HTERT RPE-1 (cell line): ENCODE data around the gene SNRNP25.
"Not testable (repeated sequence)": the region's sequence is repeated elsewhere in the genome, so short reads cannot be mapped to it uniquely, and the experiment has no call there.

ENCODE experiments used
- in situ Hi-C: fragments of 300-500 bp; cut with MboI; formaldehyde crosslinking; loops from 4 replicates; pipeline ENCODE4 v1.14.3; 2020; ENCODE audit warnings: low sequenced_read_pairs

Gene SNRNP25

DNA sequence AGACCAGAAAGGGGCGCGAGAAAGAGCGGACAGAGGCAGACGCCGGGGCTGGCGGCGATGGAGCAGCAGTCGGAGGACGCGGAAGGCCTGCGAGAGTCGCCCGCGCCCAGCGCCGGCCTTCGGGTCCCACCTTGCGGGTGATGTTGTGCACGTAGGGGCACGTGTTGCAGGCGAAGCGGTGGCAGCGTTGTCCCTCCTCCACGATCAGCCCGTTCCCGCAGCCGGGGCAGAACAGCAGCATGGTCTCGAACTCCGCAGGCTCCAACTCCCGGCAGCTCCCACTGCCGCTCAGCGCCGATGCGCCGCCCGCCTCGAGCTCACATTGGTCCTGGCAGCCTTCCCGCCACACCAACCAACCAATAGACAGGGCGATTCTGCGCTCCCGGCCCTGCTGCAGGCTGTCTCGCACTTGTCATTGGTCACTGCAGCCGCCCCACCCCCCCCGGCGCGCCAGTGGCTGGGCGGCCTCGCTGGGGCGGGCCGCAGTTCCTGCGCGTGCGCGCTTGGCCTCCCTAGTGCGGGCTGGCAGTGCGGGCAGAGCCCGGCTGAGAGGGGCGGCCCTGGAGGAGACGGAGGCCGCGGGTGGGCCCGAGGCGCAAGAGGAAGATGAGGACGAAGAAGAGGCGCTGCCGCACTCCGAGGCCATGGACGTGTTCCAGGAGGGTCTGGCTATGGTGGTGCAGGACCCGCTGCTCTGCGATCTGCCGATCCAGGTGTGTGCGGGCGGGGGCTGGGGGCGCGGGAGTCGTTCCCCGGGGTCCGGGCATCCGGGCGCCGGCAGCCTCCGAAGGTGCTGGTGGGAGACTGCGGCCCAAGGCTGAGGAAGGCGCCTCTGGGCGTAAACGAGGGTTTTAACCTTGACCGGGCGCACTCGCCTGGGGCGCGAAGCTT is at the start of gene SNRNP25, which contains the start of gene POLR3K:
Gene SNRNP25 (plus strand): TSS at position 483 of the 891 bp plus-strand sequence. CDS start 189 bp downstream, at position 672.
Gene POLR3K (minus strand): TSS at position 263 of the 891 bp plus-strand sequence. CDS start 22 bp downstream, at position 241.
- in situ Hi-C loops, result no loop called here

DNA sequence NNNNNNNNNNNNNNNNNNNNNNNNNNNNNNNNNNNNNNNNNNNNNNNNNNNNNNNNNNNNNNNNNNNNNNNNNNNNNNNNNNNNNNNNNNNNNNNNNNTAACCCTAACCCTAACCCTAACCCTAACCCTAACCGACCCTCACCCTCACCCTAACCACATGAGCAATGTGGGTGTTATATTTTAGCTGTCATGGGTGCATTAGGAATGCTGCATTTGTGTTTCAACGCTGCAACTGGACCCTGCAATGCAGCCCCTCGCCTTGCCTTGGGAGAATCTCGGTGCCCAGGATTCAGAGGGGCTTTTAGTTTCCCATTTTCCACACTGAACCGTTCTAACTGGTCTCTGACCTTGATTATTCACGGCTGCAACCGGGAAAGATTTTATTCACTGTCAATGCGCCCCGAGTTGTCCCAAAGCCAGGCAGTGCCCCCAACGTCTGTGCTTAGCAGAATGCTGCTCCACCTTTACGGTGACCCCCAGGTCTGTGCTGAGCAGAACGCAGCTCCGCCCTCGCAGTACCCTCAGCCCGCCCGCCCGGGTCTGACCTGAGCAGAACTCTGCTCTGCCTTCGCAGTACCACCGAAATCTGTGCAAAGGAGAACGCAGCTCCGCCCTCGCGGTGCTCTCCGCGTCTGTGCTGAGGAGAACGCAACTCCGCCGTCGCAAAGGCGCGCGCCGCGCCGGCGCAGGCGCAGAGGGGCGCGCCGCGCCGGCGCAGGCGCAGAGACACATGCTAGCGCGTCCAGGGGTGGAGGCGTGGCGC is 43.5 kb upstream of the SNRNP25 start:
- in situ Hi-C loops, result no loop called here

DNA sequence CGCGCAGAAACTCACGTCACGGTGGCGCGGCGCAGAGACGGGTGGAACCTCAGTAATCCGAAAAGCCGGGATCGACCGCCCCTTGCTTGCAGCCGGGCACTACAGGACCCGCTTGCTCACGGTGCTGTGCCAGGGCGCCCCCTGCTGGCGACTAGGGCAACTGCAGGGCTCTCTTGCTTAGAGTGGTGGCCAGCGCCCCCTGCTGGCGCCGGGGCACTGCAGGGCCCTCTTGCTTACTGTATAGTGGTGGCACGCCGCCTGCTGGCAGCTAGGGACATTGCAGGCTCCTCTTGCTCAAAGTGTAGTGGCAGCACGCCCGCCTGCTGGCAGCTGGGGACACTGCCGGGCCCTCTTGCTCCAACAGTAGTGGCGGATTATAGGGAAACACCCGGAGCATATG is 42.9 kb upstream of the SNRNP25 start:
- in situ Hi-C loops, result not testable (repeated sequence)

DNA sequence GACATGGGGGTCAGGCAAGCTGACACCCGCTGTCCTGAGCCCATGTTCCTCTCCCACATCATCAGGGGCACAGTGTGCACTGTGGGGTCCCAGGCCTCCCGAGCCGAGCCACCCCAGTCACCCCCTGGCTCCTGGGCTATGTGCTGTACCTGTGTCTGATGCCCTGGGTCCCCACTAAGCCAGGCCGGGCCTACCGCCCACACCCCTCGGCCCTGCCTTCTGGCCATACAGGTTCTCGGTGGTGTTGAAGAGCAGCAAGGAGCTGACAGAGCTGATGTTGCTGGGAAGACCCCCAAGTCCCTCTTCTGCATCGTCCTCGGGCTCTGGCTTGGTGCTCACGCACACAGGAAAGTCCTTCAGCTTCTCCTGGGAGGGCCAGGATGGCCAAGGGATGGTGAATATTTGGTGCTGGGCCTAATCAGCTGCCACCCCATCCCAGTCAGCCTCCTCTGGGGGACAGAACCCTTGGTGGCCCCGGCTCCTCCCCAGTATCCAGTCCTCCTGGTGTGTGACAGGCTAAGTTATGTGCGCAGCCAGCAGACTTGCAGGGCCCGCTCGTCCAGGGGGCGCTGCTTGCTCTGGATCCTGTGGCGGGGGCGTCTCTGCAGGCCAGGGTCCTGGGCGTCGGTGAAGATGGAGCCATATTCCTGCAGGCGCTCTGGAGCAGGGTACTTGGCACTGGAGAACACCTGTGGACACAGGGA is 36.4 kb upstream of the SNRNP25 start:
- in situ Hi-C loops, result not testable (repeated sequence)

DNA sequence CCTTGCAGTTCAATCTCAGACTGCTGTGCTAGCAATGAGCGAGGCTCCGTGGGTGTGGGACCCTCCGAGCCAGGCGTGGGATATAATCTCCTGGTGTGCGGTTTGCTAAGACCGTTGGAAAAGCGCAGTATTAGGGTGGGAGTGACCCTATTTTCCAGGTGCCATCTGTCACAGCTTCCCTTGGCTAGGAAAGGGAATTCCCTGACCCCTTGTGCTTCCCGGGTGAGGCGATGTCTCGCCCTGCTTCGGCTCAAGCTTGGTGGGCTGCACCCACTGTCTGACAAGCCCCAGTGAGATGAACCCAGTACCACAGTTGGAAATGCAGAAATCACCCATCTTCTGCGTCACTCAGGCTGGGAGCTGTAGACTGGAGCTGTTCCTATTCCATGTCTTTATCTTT is 32.7 kb upstream of the SNRNP25 start:
- in situ Hi-C loops, result not testable (repeated sequence)

DNA sequence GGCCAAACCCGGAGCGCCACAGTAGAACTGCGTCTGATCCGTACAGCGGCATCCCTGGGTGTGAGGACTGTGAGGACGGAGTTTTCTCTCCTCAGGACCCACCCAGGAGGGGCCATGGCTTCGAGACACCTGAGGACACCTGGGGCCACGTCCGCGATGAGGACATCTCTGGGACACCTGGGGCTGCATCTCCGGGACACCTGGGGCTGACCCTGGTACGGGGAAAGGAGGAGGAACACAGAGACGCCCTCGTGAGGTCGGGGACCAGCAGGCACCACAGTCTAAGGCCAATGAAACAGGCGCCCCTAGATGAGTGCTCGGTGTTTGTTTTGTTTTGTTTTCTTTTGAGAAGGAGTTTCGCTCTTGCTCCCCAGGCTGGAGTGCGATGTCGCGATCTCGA is 29.5 kb upstream of the SNRNP25 start:
- in situ Hi-C loops, result not testable (repeated sequence)

DNA sequence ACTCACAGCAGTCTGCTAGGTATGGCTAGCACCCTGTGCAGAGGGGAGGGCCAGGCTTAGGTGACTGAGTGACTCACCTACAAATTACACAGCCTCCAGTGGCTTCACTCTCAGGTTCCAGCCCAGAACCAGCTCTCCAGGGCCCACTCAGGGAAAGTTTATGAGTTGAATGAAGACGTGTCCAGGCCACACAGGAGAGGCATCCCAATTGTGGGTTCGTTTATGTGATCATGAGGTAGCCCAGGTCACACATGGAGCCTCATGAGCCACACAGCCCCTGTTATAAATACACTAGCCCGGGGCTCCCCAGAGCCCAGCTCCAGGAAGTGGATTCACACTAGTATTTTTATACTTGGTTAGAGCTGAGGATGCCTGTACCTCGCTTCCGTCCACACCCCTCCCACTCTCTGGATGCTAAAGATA is 27.7 kb upstream of the SNRNP25 start:
- in situ Hi-C loops, result not testable (repeated sequence)

DNA sequence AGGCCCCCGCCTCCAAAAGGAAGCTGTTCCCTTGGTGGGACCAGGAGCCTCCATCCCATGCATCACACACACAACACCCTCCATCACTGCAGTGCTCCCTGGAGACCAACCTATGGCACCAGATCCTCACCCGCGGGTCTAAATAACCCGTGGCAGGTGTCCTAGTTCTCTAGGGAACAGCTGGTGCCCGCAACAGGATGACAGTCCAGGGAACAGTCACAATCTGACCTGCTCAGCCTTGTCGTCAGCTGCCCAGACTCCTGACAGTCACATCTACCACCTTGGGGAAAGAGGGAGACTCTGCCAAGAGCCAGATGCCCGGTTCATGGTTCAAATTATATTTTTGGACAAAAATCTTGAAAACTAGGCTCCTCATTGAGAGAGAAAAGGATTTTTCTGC is 23.0 kb upstream of the SNRNP25 start:
- in situ Hi-C loops, result not testable (repeated sequence)

DNA sequence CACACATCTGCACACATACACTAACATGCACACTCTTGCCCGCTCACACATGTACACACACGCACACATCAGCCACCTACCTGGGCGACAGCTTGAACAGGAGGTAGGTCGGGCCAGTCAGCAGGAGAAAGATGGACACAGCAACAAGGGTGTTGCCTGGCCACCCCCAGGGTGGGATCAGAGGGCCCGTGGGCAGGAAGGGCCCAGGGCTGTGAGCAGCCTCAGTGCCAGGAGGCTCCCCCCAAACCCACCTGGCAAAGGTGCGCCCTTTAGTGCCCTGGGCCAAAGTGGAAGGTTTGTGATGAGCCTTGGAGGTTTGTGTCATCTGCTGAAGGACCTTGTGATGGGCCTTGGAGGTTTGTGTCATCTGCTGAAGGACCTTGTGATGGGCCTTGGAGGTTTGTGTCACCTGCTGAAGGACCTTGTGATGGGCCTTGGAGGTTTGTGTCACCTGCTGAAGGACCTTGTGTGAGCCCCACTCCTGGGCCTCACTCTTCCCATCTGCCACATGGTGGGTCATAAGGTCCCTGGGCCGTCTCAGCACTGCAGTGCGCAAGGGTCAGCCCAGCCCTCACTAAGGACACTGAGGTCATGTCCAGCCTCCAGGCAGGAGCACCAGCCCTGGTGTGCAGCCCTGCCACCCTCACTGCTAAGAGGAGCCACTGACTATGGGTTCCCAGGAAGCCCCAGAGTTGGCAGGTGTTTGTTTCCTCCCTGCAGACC is 20.3 kb upstream of the SNRNP25 start:
- in situ Hi-C loops, result not testable (repeated sequence)

DNA sequence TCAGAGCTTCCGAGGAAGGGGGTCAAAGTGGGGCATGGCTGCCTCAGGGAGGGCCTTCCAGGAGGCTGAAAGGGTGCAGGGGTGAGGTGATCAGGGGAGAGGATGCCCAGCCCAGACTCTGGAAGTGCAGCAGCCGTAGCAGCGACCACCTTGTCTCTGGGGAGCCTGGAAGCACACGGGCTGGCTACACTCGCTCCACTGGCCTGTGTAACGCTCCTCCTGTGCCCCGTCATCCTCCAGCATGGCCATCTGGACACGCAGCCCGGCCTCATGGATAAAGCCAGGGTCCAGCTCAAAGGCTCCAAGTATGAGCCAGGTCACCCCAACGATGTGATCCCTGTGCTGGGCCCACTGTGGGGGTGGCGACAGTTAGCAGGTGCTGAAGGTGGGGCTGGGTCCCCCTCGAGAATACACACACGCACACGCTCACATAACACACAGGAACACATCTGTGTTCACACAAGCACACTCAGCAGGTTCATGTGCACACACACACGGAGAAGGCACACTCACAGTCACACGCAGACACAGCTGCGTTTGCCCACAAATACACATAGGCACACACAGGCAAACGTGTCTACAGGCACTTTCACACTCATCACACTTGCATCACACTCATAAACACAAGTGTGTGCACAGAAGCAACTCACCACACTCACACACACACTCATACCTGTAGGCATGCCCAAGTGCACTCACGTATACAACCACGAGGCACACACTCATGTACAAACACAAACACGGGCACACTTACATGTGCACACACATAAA is 19.6 kb upstream of the SNRNP25 start:
- in situ Hi-C loops, result no loop called here

DNA sequence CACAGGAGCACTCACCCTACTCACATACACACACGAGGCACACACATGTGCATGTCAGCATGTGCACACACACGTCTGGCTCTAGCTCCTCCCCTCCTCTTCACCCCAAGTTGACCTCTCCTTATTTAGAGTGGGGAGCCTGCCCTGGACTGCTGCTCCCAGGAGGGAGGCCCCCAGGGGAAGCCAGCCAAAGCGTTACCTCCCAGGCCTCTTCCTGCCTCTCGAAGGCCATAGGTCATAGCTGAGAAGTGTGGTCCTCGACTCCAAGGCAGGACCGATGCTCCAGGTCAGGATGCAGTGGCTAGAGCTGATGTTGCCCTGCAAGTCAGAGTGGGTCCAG is 19.0 kb upstream of the SNRNP25 start:
- in situ Hi-C loops, result no loop called here

DNA sequence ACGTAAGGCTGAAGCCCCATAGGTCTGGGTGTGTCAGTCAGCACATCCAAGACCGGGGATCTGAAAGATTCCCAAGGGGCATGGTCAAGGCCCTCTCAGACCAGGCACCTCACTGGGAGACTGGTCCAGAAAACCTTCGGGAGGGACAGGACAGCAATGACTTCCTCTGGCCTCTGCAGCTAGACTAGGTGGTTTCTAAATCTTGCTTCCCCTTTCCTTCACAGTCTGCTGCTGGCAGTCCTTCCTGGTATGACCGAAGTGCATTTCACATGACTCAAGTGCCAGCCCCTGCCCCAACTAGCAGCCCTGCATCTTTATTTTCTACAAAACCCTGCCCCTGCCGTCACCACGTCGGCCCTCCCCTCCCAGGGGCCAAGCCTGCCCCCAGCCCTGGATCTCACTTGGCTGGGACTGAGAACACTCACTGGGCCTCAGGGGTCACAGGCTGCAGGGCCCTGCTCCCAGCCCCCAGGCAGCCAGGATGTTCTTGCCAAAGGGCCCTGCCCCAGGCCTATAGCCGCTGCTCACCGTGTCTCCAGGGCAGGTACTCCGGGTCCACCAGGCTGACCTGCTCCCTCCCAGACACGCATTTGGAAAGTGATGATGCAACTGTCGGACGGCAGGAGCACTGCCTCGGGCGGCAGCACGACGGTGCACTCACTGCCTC is 18.5 kb upstream of the SNRNP25 start:
- in situ Hi-C loops, result no loop called here

DNA sequence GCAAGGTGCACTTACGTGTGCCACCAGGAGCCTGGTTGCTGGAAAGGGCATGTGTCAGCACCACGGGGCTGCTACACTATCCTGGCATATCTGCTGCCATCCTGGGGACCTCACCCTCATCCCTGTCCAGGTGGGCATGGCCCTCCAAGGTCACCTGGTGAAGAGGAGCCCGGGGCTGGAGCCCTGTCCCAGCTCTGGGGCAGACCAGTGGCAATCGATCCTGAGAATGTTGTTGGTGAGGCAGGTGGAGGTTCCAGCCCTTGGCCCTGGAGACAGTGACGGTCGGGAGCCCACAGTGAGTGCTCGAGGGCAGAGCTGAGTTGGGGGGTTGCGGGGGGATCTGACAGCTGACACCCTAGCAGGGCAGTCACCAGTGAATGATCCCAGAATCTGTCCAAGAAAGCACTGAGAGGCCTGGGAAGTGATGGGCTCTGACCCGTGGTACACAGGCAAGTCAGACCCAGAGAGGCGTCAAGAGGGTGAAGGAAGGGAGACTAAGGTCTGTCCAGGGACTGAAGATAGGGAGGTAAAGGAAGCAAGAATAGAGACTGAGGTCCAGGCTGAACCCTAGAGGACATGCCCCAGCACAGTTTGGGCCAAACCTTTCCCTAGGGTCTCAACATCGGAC is 17.8 kb upstream of the SNRNP25 start:
- in situ Hi-C loops, result no loop called here

DNA sequence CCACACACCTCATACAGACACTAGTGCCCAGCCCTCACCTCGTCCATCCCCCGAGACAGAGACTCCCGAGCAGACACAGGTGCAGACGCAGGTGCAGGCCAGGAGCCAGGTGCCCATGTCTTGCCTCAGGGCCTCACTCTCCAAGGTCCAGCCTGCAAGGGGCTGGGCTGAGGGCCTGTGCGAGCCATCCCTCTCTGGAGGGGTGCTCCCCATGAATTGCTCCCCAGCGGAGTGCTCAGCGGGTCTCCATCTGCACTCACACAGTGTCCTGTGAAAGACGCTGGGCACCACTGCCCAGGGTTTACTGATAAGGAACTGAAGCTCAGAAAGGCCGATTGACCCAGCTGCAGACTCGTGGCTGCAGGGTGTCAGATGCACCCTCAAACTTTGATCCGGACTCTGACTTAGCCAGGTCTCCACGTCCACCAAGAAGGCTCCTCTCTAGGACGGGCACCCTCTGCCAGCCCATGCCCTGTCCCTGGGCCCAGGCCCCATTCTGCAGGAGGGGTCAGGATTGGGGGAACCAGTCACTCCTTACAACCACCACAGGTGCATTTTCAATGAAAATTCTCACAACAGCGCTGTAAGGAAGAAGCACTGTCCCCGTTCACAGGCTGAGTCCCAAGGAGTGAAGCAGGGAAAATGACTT is 17.2 kb upstream of the SNRNP25 start:
- in situ Hi-C loops, result no loop called here

DNA sequence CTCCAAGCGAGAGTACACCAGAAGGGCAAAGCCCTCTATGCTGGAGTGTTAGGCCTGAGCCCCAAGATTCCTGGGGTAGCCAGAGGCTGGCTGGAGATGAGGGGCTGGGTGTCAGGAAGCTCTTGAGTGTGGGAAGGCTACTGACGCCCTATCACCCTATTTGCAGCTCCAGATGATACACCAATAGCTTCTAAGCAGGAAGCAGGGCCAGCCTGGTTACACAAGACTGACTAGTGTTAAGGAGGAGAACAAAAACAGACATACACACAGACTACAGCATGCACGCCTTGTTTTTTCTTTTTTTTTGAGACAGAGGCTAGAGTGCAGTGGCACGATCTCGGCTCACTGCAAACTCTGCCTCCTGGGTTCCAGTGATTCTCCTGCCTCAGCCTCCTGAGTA is 16.1 kb upstream of the SNRNP25 start:
- in situ Hi-C loops, result no loop called here

DNA sequence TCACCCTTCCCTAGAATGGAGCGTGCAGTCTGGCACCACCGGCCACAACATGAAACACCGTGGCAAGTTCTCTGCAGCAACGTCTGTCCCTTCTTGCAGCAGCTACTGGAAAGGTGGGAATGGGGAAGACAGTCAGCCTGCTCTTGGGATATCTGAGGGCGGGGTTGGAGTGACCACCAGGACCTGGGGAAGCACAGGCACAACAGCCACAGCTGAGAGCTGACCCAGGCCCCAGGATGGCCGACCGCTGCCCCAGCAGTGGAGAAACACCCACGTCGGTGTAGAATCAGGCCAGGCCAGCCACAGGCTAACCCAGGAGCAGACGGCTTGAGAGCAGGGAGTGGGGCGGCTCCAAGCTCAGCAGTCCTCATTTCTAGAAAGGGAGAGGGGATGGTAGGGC is 15.4 kb upstream of the SNRNP25 start:
- in situ Hi-C loops, result not testable (repeated sequence)

DNA sequence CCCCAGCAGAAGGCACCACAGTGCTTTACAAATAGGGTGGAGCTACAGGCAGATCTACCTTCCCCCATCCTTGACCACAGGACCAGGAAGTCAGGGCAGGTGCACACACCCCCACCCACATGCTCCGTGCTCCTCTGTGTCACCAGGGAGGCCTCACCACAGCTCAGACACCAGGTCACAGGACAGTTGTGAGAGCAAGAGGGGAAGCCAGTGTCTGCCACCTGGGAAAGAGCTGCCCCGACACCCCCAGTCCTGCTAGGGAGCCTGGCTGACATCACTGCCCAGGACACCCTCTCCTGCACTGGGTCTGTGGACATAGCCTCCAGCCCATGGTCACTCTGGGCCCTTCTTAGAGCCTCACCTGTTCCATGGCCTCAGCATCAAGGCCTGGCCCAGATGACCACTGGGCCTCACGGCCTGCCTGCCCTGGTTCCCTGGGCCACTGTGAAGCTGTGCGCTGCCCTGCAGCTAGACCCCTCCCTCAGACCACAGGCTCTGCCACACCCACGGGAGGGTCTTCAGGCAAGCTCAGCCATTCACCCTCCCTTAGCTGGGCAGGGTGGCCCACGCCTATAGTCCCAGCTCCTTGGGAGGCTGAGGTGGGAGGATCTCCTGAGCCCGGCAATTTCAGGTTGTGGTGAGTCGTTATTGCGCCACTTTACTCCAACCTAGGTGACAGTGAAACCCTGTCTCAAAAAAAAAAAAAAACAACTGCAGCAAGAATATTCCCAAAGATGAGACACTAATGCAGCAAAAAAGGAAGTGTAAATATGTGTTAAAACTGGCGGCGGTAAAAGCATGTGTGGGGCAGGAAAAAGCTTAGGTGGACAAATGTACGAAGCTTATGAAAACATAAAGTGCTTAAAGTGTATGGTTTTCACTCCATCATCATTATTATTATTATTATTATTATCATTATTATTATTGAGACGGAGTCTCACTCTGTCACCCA is 14.4 kb upstream of the SNRNP25 start:
- in situ Hi-C loops, result no loop called here
